Prostate gland (tissue), 2 donors: ENCODE measurements around the gene ZSWIM6.

Source experiments
- POLR2A ChIP-seq: fragments of 450-650 bp; IDR thresholded peaks from one replicate; pipeline ENCODE4 v1.6.1; 2016; ENCODE audit warnings: antibody characterized with exemption, mild to moderate bottlenecking
- POLR2AphosphoS5 ChIP-seq: sonication (generic); formaldehyde crosslinking; IDR thresholded peaks from one replicate; pipeline ENCODE4 v1.6.1; 2017; ENCODE audit warnings: antibody characterized with exemption
- TF ChIP-seq, protein P1 (sequence below), 4 experiments: fragments of 200-600 bp in 2 of 4; fragments of 450-650 bp in 2 of 4; sonication (generic) in 2 of 4; IDR thresholded peaks; 1 replicate in 3 of 4; 2 replicates in 1 of 4; pipeline ENCODE4 v1.5.1; 2016 to 2019; ENCODE audit warnings: antibody characterized with exemption in 4 of 4, mild to moderate bottlenecking in 2 of 4, moderate library complexity in 2 of 4

DNA sequence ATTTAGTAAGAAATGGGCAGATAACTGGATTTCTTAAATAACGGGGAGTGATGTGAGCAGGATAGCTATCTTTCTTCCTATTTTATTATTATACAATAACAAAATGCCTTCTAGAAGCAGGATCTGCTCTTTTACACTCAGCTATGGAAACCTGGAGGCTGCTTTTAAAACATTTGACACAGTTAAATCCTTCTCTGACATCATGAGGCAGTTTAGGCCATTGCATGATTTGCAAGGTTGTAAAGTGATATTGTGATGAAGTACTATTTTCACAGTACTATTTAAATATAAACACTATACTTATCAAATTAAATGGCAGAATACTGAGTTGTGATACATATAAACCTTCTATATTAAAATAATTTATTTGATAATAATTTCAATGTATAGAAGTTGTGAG, 93.9 kb downstream of the ZSWIM6 start:
- TF ChIP-seq, protein P1, sequence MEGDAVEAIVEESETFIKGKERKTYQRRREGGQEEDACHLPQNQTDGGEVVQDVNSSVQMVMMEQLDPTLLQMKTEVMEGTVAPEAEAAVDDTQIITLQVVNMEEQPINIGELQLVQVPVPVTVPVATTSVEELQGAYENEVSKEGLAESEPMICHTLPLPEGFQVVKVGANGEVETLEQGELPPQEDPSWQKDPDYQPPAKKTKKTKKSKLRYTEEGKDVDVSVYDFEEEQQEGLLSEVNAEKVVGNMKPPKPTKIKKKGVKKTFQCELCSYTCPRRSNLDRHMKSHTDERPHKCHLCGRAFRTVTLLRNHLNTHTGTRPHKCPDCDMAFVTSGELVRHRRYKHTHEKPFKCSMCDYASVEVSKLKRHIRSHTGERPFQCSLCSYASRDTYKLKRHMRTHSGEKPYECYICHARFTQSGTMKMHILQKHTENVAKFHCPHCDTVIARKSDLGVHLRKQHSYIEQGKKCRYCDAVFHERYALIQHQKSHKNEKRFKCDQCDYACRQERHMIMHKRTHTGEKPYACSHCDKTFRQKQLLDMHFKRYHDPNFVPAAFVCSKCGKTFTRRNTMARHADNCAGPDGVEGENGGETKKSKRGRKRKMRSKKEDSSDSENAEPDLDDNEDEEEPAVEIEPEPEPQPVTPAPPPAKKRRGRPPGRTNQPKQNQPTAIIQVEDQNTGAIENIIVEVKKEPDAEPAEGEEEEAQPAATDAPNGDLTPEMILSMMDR (IDR thresholded peaks at IDR 0.05): no peak
- TF ChIP-seq POLR2A (no peak), POLR2AphosphoS5 (no peak)
